GM13976 (cell line): ENCODE measurements around the gene PHACTR1.

Experiments used
- DNase-seq: peaks from one replicate; pipeline ENCODE4 v3.0.0; 2012; ENCODE audit warnings: low spot score
- CTCF ChIP-seq: IDR thresholded peaks from 2 replicates; pipeline ENCODE4 v1.5.1; 2012; ENCODE audit warnings: borderline replicate concordance, mild to moderate bottlenecking; ENCODE audit not compliant: insufficient read depth; ENCODE audit errors: extremely low read depth, missing control alignments, control extremely low read depth
- in situ Hi-C: fragments of 300-500 bp; cut with MboI; formaldehyde crosslinking; loops from one replicate; pipeline ENCODE4 v1.12.0; 2022; ENCODE audit warnings: low sequenced_read_pairs, mixed read lengths, inconsistent platforms; ENCODE audit not compliant: unreplicated experiment

The PHACTR1 gene

GRCh38 chr6:12704946-12705345, 11.6 kb upstream of the PHACTR1 start:
- DNase-seq, result no peak
- no peak for TF ChIP-seq CTCF
- in situ Hi-C loops, result no loop called here

GRCh38 chr6:12709116-12709515, 7.5 kb upstream of the PHACTR1 start:
- no peak for DNase-seq
- in situ Hi-C loops, result no loop called here
- TF ChIP-seq CTCF, result no peak

- DNase-seq, result no peak
- in situ Hi-C loops, result no loop called here
- TF ChIP-seq CTCF, result no peak
Measured at GRCh38 chr6:12709556-12710232, 6.9 kb upstream of the PHACTR1 start.

GRCh38 chr6:12710921-12711320, 5.6 kb upstream of the PHACTR1 start:
- DNase-seq, result no peak
- in situ Hi-C loops, result no loop called here
- TF ChIP-seq CTCF, result no peak

GRCh38 chr6:12714022-12714421, 2.5 kb upstream of the PHACTR1 start:
- TF ChIP-seq CTCF, result no peak

GRCh38 chr6:12715437-12715836, 1.1 kb upstream of the PHACTR1 start:
- in situ Hi-C loops, result no loop called here
- no peak for DNase-seq
- TF ChIP-seq CTCF, result no peak

More at GRCh38 chr6:12714022-12714421, 2.5 kb upstream of the PHACTR1 start:
- DNase-seq, result no peak
- in situ Hi-C loops, result no loop called here
